MM.1S (cell line): ENCODE measurements around the gene ATP8B4.

Experiments
- CTCF ChIP-seq: fragments of 300-600 bp; sonication (generic); IDR thresholded peaks from 2 replicates; pipeline ENCODE4 v1.5.1; 2016; ENCODE audit warnings: antibody characterized with exemption, low read length, mixed read lengths
- EZH2 ChIP-seq: fragments of 300-600 bp; sonication (generic); optimal IDR thresholded peaks from 2 replicates; pipeline ENCODE3; 2017; ENCODE audit warnings: low read depth, mild to moderate bottlenecking, antibody characterized with exemption, low read length, mixed read lengths

- TF ChIP-seq EZH2 (no peak), CTCF (no peak)
Measured at GRCh38 chr15:50109076-50109987, 9.7 kb downstream of the ATP8B4 start.
